Upper lobe of left lung (tissue), 6 donors: ENCODE data around the gene CAPN10. TPM values are rescaled to one million over a fixed set of nuclear protein-coding genes. Genes with fewer than 3 reads are reported as not detected.

Experiments used
- ATAC-seq, 2 donors: fragments of 200-7000 bp; cut with Tn5 transposase; one replicate each; pipeline ENCODE4 v1.9.1; 2022; ENCODE audit warnings: mild to moderate bottlenecking in 2 of 2, moderate library complexity in 2 of 2; ENCODE audit not compliant: low FRiP score in 2 of 2
- DNase-seq, 2 donors: peaks; one replicate each; pipeline ENCODE4 v3.0.0-alpha.2; 2019 to 2020
- H3K27ac ChIP-seq, 4 donors: fragments of 200-600 bp; sonication (generic); one replicate each; pipeline ENCODE4 v1.5.1; 2016 to 2019
- H3K27me3 ChIP-seq, 4 donors: fragments of 200-600 bp; sonication (generic); one replicate each; pipeline ENCODE4 v1.5.1; 2017 to 2019
- H3K36me3 ChIP-seq, 4 donors: fragments of 200-600 bp; sonication (generic); one replicate each; pipeline ENCODE4 v1.5.1; 2016 to 2019
- H3K4me1 ChIP-seq, 4 donors: fragments of 200-600 bp; sonication (generic); one replicate each; pipeline ENCODE4 v1.5.1; 2018 to 2019
- H3K4me3 ChIP-seq, 4 donors: fragments of 200-600 bp; sonication (generic); one replicate each; pipeline ENCODE4 v1.5.1; 2017 to 2019; ENCODE audit warnings: mild to moderate bottlenecking in 2 of 4, moderate library complexity in 1 of 4
- H3K9me3 ChIP-seq, 4 donors: fragments of 200-600 bp; sonication (generic); one replicate each; pipeline ENCODE4 v1.5.1; 2018 to 2019
- CTCF ChIP-seq, 6 experiments: fragments of 450-650 bp in 4 of 6; fragments of 200-600 bp in 2 of 6; sonication (generic) in 2 of 6; IDR thresholded peaks; one replicate each; pipeline ENCODE4 v1.5.1; 2016 to 2019; ENCODE audit warnings: antibody characterized with exemption in 6 of 6
- EP300 ChIP-seq, 4 donors: sonication (generic); formaldehyde crosslinking; IDR thresholded peaks; one replicate each; pipeline ENCODE4 v1.5.1; 2017; ENCODE audit warnings: antibody characterized with exemption in 4 of 4, control low read depth in 2 of 4
- POLR2A ChIP-seq, 4 donors: fragments of 450-650 bp; IDR thresholded peaks; one replicate each; pipeline ENCODE4 v1.5.1; 2016 to 2017; ENCODE audit warnings: antibody characterized with exemption in 4 of 4, mild to moderate bottlenecking in 2 of 4
- POLR2AphosphoS5 ChIP-seq, 2 donors: sonication (generic); formaldehyde crosslinking; IDR thresholded peaks; one replicate each; pipeline ENCODE4 v1.5.1; 2017; ENCODE audit warnings: antibody characterized with exemption in 2 of 2
- WGBS, 2 donors: methylation state at CpG; one replicate each; pipeline ENCODE4 v1.1.5; 2017 to 2018; 5-methylcytosine and 5-hydroxymethylcytosine counted together
- total RNA-seq, 6 donors: library from RNA; depleted of rRNA in 4 of 6; stranded (reverse); fragments of >200 nt in 4 of 6; gene quantifications; one replicate each; pipeline versions ENCODE4 v1.1.0 to v1.2.1, GENCODE V29; 2016 to 2021
- donor health status: DM: no; HTN: no; CAD: no; lungs with moderate emphysema.
- donor health status: DM: no; HTN: yes; CAD: no; lungs with severe emphysema.

Gene CAPN10
- total RNA-seq, 6 donors from 2014 or later = 35.3 to 118 (median 38.9) TPM

- Histone ChIP-seq H3K36me3 (no peaks in the 10 kb centered on the region), H3K27me3 (no peaks in the 10 kb centered on the region), H3K27ac (no peak overlapping the region), H3K4me1 (no peaks in the 10 kb centered on the region), H3K4me3 (no peak overlapping the region), H3K9me3 (no peaks in the 10 kb centered on the region)
- no peak for TF ChIP-seq CTCF (IDR thresholded peaks at IDR 0.05)
- TF ChIP-seq POLR2A (IDR thresholded peaks at IDR 0.05) = no peak
- no peak for TF ChIP-seq POLR2AphosphoS5 (IDR thresholded peaks at IDR 0.05)
- no peak for TF ChIP-seq EP300 (IDR thresholded peaks at IDR 0.05)
- WGBS, 2 donors = 51 to 73% methylated on average over 10 to 14 of the region's 14 CpGs
- ATAC-seq = no peak
- no peak for DNase-seq
These were observed 57.7 kb downstream of the CAPN10 start for GRCh38 chr2:240644171-240644651.

- Histone ChIP-seq H3K27ac (no peak overlapping the region), H3K4me1 (no peaks in the 10 kb centered on the region), H3K9me3 (no peaks in the 10 kb centered on the region), H3K27me3 (no peaks in the 10 kb centered on the region), H3K36me3 (no peaks in the 10 kb centered on the region), H3K4me3 (no peak overlapping the region)
- 0 to 58% methylated on average over 1 to 8 of the region's 8 CpGs for WGBS, 2 donors
- peak in 1 of 2 donors; percentile 52 for DNase-seq
- TF ChIP-seq CTCF (IDR thresholded peaks at IDR 0.05) (no peak), EP300 (IDR thresholded peaks at IDR 0.05) (no peak), POLR2AphosphoS5 (IDR thresholded peaks at IDR 0.05) (no peak), POLR2A (IDR thresholded peaks at IDR 0.05) (no peak)
- ATAC-seq = no peak
These were observed 58.3 kb downstream of the CAPN10 start for GRCh38 chr2:240644859-240645301.

GRCh38 chr2:240645346-240645745, 58.8 kb downstream of the CAPN10 start:
- Histone ChIP-seq H3K36me3 (no peaks in the 10 kb centered on the region), H3K9me3 (no peaks in the 10 kb centered on the region), H3K27ac (no peak overlapping the region), H3K4me1 (no peaks in the 10 kb centered on the region), H3K27me3 (no peaks in the 10 kb centered on the region), H3K4me3 (no peak overlapping the region)
- 85 to 93% methylated on average over 3 to 10 of the region's 10 CpGs for WGBS, 2 donors
- peak in 1 of 2 donors; percentile 47 for DNase-seq
- ATAC-seq = no peak
- TF ChIP-seq EP300 (IDR thresholded peaks at IDR 0.05) = no peak
- TF ChIP-seq CTCF (IDR thresholded peaks at IDR 0.05) = no peak
- TF ChIP-seq POLR2A (IDR thresholded peaks at IDR 0.05) = no peak
- no peak for TF ChIP-seq POLR2AphosphoS5 (IDR thresholded peaks at IDR 0.05)

- no peaks in the 10 kb centered on the region for H3K4me1 ChIP-seq
- WGBS, 2 donors = 81 to 84% methylated on average over 9 to 10 of the region's 10 CpGs
- no peaks in the 10 kb centered on the region for H3K36me3 ChIP-seq
- no peak overlapping the region for H3K4me3 ChIP-seq
- TF ChIP-seq CTCF (IDR thresholded peaks at IDR 0.05) = no peak
- TF ChIP-seq POLR2A (IDR thresholded peaks at IDR 0.05) = no peak
- TF ChIP-seq POLR2AphosphoS5 (IDR thresholded peaks at IDR 0.05) = no peak
- no peak for TF ChIP-seq EP300 (IDR thresholded peaks at IDR 0.05)
- no peak overlapping the region for H3K27ac ChIP-seq
- H3K27me3 ChIP-seq = no peaks in the 10 kb centered on the region
- no peaks in the 10 kb centered on the region for H3K9me3 ChIP-seq
- no peak for ATAC-seq
- DNase-seq = no peak
These were observed 59.3 kb downstream of the CAPN10 start for GRCh38 chr2:240645801-240646175.

GRCh38 chr2:240646176-240646899, 59.8 kb downstream of the CAPN10 start:
- no peak for ATAC-seq
- WGBS, 2 donors = 72 to 82% methylated on average over 21 to 34 of the region's 36 CpGs
- Histone ChIP-seq H3K4me1 (no peaks in the 10 kb centered on the region), H3K4me3 (no peak overlapping the region), H3K36me3 (no peaks in the 10 kb centered on the region), H3K27ac (no peak overlapping the region), H3K9me3 (no peaks in the 10 kb centered on the region), H3K27me3 (no peaks in the 10 kb centered on the region)
- TF ChIP-seq POLR2A (IDR thresholded peaks at IDR 0.05) (no peak), EP300 (IDR thresholded peaks at IDR 0.05) (no peak)
- DNase-seq = peak; percentile 20 to 72
